ENCODE results near the gene EBF3.

DNA sequence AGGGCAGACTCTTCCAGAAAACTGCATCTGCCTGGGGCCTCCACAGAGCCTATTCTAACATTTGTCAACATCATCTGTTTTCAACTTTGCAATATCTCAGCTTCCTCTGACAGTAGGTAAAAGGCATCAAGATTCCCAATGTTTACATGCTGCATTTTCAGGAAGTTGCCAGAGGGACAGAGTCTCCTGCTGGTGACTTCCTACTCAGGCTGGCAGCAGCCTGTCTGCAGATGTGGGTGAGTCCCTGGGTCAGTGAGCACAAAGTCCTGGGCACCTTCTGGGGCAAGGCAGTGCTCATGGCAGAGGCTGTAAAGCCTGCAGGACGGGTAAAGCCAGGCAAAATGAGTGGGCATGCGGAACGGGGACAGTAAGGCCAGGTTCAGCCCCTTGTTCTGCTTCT lies 69.4 kb downstream of the EBF3 start:
- TF ChIP-seq, protein P1, sequence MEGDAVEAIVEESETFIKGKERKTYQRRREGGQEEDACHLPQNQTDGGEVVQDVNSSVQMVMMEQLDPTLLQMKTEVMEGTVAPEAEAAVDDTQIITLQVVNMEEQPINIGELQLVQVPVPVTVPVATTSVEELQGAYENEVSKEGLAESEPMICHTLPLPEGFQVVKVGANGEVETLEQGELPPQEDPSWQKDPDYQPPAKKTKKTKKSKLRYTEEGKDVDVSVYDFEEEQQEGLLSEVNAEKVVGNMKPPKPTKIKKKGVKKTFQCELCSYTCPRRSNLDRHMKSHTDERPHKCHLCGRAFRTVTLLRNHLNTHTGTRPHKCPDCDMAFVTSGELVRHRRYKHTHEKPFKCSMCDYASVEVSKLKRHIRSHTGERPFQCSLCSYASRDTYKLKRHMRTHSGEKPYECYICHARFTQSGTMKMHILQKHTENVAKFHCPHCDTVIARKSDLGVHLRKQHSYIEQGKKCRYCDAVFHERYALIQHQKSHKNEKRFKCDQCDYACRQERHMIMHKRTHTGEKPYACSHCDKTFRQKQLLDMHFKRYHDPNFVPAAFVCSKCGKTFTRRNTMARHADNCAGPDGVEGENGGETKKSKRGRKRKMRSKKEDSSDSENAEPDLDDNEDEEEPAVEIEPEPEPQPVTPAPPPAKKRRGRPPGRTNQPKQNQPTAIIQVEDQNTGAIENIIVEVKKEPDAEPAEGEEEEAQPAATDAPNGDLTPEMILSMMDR (IDR thresholded peaks at IDR 0.05; ENCODE audit: low read depth, low read length) = no peak
- TF ChIP-seq EZH2phosphoT487 (IDR thresholded peaks at IDR 0.05; ENCODE audit: low read depth) = no peak
